Fibroblast of mammary gland (primary cell): Measurements from ENCODE around the gene ARHGAP8.
"Not testable (repeated sequence)": the region's sequence is repeated elsewhere in the genome, so short reads cannot be mapped to it uniquely, and the experiment has no call there.

Experiments
- DNase-seq: peaks from one replicate; pipeline ENCODE4 v3.0.0-alpha.2; 2010; ENCODE audit warnings: low read depth
- H3K4me3 ChIP-seq: 2 replicates; pipeline ENCODE4 v1.5.1; 2011; ENCODE audit warnings: low read depth, mild to moderate bottlenecking, low read length, moderate library complexity; ENCODE audit not compliant: control insufficient read depth
- TF ChIP-seq, protein P1 (sequence below): conservative IDR thresholded peaks from 2 replicates; pipeline ENCODE4 v1.5.1; 2011; ENCODE audit warnings: low read depth, low read length, inconsistent platforms; ENCODE audit not compliant: control insufficient read depth, insufficient read depth

The ARHGAP8 gene

DNA sequence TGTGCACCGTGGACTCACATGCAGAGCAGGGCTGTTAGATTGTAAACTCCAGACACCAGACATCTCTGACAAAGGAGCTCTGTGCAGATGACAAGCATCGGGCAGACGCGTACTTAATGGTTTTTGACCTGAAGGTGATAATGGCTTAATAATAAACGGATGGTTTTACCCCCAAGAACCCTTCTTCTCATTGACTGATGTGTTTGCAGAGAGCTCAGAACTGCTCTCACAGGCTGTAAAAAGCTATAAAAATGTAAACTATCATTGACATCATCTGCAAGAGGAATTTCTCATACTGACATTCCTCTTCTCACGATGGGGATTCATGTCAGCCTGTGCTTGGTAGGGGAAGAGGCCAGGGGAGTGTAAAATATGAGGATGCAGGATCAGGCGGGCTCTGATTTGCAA is 8.6 kb upstream of the ARHGAP8 start:
- TF ChIP-seq, protein P1, sequence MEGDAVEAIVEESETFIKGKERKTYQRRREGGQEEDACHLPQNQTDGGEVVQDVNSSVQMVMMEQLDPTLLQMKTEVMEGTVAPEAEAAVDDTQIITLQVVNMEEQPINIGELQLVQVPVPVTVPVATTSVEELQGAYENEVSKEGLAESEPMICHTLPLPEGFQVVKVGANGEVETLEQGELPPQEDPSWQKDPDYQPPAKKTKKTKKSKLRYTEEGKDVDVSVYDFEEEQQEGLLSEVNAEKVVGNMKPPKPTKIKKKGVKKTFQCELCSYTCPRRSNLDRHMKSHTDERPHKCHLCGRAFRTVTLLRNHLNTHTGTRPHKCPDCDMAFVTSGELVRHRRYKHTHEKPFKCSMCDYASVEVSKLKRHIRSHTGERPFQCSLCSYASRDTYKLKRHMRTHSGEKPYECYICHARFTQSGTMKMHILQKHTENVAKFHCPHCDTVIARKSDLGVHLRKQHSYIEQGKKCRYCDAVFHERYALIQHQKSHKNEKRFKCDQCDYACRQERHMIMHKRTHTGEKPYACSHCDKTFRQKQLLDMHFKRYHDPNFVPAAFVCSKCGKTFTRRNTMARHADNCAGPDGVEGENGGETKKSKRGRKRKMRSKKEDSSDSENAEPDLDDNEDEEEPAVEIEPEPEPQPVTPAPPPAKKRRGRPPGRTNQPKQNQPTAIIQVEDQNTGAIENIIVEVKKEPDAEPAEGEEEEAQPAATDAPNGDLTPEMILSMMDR = no peak
- no peak for DNase-seq
- no peak overlapping the region for H3K4me3 ChIP-seq

DNA sequence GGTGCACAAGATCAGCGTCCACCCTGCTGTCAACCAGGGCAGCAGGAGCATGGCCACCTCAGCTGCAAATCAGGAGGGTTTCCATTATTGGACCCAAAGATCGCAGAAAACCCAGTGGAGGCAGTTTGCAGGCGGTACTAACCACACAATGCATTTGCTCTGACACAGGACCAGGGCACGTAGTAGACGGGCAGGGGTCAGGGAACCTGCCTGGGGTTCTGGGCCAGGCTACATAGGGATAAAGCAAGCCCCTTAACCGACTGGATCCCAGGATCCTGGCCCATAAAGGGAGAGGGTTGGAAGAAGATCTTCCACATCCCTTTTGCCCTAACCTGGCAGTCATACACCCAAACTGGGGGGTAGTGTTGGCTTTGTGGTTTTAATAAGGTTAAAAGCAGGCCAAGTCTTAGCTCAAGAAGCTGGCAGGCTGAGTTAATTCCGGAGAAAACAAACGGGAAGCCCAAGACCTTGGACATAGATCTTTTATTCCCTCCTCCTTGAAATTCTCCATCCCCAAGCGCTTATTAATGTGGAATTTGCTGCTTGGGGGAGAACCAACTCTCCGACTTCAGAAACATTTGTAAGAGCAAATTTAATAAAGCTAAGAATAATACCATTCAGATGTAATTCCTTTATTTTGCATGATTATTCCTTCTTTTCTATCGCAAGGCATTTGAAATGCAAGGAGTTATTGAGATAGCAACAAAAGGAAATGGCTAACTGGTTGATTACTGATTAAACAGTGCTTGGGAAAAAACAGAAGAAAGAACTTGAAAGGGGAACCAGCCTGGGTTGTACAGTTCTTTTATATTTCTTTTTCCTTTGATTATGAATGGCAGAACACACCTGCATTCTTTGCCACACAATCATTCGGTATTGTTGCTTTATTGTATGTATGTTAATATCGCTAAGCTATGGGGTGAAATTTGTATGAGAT is 6.3 kb upstream of the ARHGAP8 start:
- DNase-seq = no peak
- TF ChIP-seq, protein P1 = no peak
- no peak overlapping the region for H3K4me3 ChIP-seq

DNA sequence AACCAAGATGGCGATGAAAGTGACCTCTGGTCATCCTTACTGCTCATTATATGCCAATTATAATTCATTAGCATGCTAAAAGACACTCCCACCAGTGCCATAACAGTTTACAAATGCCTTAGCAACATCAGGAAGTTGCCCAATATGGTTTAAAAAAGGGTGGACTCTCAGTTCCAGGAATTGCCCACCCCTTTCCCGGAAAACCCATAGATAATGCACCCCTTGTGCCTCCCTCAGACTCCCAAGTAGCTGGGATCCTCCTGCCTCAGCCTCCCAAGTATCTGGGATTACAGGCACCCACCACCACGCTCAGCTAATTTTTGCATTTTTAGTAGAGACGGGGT is 4.6 kb upstream of the ARHGAP8 start:
- not testable (repeated sequence) for H3K4me3 ChIP-seq, DNase-seq

DNA sequence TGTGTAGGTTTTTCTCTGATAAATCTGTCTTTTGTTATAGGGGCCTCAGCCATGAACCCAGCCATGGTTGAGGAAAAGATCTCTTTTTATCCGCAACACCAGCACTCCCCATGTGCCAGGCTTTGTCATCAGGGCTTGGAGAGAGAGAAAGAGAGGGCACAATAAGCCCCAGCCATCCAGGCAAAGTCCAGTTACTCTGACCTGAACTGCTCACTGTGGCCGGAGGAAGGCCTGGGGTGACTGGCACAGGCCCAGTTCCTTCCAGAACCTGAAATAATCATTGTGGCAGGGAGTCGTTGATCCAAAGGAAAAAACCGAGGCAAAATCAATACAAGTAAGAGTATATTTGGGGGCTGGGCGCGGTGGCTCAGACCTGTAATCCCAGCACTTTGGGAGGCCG is 3.9 kb upstream of the ARHGAP8 start:
- H3K4me3 ChIP-seq = no peak overlapping the region
- TF ChIP-seq, protein P1 = no peak
- no peak for DNase-seq

DNA sequence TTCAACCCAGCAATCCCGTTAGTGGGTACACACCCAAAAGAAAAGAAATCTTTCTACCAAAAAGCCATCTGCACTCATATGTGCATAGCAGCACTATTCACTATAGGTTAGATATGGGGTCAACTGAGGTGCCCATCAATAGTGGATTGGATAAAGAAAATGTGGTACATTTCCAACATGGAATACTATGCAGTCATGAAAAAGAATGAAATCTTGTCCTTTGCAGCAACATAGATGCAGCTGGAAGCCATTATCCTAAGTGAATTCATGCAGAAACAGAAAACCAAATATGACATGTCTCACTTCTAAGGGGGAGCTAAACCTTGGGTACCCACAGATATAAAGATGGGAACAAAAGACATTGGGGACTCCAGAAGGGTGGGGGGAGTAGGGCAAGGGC is 1.9 kb upstream of the ARHGAP8 start:
- TF ChIP-seq, protein P1 = no peak
- H3K4me3 ChIP-seq = no peak overlapping the region
- no peak for DNase-seq

DNA sequence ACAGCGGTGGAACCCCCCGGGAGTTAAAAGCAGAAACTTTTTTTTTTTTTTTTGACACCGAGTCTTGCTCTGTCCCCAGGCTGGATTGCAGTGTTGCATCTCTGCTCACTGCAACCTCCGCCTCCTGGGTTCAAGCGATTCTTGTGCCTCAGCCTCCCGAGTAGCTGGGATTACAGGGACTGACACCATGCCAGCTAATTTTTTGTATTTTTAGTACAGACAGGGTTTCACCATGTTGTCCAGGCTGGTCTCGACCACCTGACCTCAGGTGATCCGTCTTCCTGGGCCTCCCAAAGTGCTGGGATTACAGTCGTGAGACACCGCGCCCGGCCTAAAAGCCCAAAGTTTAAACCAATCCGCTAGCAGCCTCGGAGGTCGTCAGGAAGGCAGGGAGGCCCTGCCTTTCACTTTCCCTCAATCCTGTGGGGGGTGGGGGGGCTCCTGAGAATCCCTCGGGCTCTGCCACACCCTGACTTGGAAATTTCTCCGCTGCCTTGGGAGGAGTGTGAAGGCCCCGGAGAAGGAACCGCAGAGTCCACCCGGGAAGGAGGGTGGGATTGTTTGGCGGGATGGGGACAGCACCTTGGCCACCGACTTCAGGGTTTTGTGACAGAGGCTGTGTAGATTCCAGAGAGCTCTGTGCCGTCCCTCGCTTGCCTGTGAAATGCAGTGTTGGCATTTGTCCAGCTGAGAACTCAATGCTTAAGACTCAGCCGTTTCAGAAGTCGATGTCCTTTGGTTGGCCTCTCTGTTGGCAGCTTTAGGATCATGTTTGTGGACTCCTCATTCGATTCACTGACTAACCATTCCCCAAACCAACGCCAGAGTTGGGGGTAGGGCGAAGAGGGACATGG is 1.0 kb downstream of the ARHGAP8 start:
- H3K4me3 ChIP-seq = no peak overlapping the region

More for the DNA sequence above, 1.0 kb downstream of the ARHGAP8 start:
- TF ChIP-seq, protein P1 = no peak
- peak; percentile 58 for DNase-seq
